ENCODE results near the gene DDA1. TPM values are rescaled to one million over a fixed set of nuclear protein-coding genes. Genes with fewer than 3 reads are reported as not detected.

DDA1 gene
- total RNA-seq, 4 donors from 2014 or later, result 13.2 to 58.5 (median 19.9) TPM

DNA sequence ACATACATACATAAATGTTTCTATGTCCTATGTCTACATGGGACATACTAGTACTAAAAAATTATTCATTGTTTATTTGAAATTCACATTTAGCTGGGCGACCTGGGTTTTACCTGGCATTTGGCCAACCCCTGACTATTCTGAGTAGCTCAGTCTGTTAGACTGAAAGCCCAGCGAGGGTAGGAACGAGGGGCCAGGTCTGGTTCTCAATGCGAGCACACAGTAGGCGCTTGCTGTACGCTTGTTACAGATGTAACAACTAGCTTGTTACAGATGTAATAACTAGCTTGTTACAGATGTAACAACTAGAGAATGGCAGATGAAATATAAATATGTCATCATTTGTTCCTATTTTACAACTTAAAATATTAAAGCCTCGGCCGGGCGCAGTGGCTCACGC lies 26.2 kb downstream of the DDA1 start:
- Histone ChIP-seq H3K36me3 (peaks cover 0 to 22% of the 10 kb centered on the region in 2 donors), H3K4me1 (peaks cover 0 to 50% (median 24%) of the 10 kb centered on the region in 3 donors), H3K9me3 (no peaks in the 10 kb centered on the region), H3K4me3 (no peak overlapping the region), H3K27me3 (peaks cover 10% of the 10 kb centered on the region), H3K27ac (peak overlapping the region in 1 of 4 donors; percentile 63)
- no peak for TF ChIP-seq POLR2A (IDR thresholded peaks at IDR 0.05)
- 62 to 69% methylated on average over 9 to 10 of the region's 10 CpGs for WGBS, 2 donors (ENCODE audit: low coverage in 1 of 2)
- ATAC-seq, result no peak

DNA sequence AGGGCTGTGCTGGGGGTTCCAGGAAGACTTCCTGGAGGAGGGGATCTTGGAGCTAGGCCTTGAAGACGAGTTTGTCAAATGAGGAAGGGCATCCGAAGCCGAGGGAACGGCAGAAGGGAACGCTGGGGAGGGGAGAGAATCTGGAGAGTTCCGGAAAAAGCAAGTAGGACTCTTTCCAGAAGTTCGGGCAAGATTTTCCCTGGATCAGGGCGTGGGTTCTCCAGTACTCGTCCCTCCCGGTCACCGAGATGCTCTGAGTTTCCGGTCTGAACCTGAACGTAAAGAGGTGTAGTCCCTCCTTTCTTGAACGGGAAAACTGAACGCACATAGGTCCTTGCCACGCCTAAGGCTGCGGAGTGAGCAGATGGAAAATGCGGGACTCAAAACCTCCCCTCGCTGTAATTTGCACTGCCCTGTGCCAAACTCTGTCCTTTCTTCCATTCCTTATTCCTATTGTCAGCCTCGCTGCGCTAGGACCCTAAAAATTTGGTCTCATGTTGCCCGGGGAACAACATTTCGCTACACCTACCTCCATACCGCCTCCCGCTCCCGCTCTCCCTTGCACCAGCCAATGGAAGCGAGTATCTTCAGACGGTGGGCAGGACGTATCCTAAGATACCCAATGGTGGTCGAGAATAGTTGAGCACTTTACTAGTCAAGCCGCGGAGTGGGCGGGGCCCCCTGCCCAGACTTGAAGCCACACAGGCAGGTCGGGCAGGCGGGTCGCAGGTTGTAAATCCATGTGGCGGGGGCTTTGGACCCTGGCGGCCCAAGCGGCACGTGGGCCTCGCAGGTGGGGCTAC lies 27.7 kb downstream of the DDA1 start, which contains the start of gene GTPBP3:
Gene GTPBP3, plus strand, starts transcription at position 682 of the 803 bp plus-strand sequence. Its CDS starts 59 bp downstream, at position 741.
- peak within 1 kb of the TSS; percentile 81 to 97 (median 90) for H3K27ac ChIP-seq
- H3K36me3 ChIP-seq, result peaks cover 0 to 29% of the 10 kb centered on the region in 2 donors
- H3K4me3 ChIP-seq, result peak within 1 kb of the TSS; percentile 69 to 83
- no peaks in the 10 kb centered on the region for H3K27me3 ChIP-seq
- ATAC-seq, result peak; percentile 93
- TF ChIP-seq POLR2A (IDR thresholded peaks at IDR 0.05) (peak; percentile 8 to 25), EP300 (IDR thresholded peaks at IDR 0.05) (no peak), POLR2AphosphoS5 (IDR thresholded peaks at IDR 0.05) (peak; percentile 25), CTCF (IDR thresholded peaks at IDR 0.05) (no peak)
- 1 to 4% methylated on average over 11 to 26 of the region's 41 CpGs for WGBS, 2 donors (ENCODE audit: low coverage in 1 of 2)
- H3K9me3 ChIP-seq, result no peaks in the 10 kb centered on the region
- peaks cover 0 to 50% (median 24%) of the 10 kb centered on the region in 3 donors for H3K4me1 ChIP-seq

GRCh38 chr19:17337675-17338432 lies 28.5 kb downstream of the DDA1 start:
- WGBS, 2 donors (ENCODE audit: low coverage in 1 of 2), result 0% methylated on average over 6 to 8 of the region's 50 CpGs
- no peak for ATAC-seq
- no peaks in the 10 kb centered on the region for H3K9me3 ChIP-seq
- no peaks in the 10 kb centered on the region for H3K27me3 ChIP-seq
- H3K4me3 ChIP-seq, result peak overlapping the region; percentile 69 to 83
- peaks cover 0 to 34% of the 10 kb centered on the region in 2 donors for H3K36me3 ChIP-seq
- H3K4me1 ChIP-seq, result peaks cover 0 to 49% (median 24%) of the 10 kb centered on the region in 3 donors
- H3K27ac ChIP-seq, result peak overlapping the region in 3 of 4 donors; percentile 88 to 97 (median 92)
- TF ChIP-seq EP300 (IDR thresholded peaks at IDR 0.05) (no peak), POLR2A (IDR thresholded peaks at IDR 0.05) (no peak), CTCF (IDR thresholded peaks at IDR 0.05) (no peak), POLR2AphosphoS5 (IDR thresholded peaks at IDR 0.05) (no peak)

GRCh38 chr19:17338433-17339078 lies 29.2 kb downstream of the DDA1 start:
- 89 to 100% methylated on average over 1 to 8 of the region's 30 CpGs for WGBS, 2 donors (ENCODE audit: low coverage in 1 of 2)

More at GRCh38 chr19:17338433-17339078, 29.2 kb downstream of the DDA1 start:
- Histone ChIP-seq H3K27ac (no peak overlapping the region), H3K4me1 (peaks cover 0 to 42% (median 24%) of the 10 kb centered on the region in 3 donors), H3K27me3 (no peaks in the 10 kb centered on the region), H3K36me3 (peaks cover 0 to 34% of the 10 kb centered on the region in 2 donors), H3K9me3 (no peaks in the 10 kb centered on the region), H3K4me3 (peak overlapping the region in 1 of 2 donors; percentile 83)
- ATAC-seq, result no peak
- TF ChIP-seq POLR2A (IDR thresholded peaks at IDR 0.05), result no peak
- no peak for TF ChIP-seq EP300 (IDR thresholded peaks at IDR 0.05)
- TF ChIP-seq CTCF (IDR thresholded peaks at IDR 0.05), result no peak
- TF ChIP-seq POLR2AphosphoS5 (IDR thresholded peaks at IDR 0.05), result no peak
